ENCODE data around the gene ACOX3.

ACOX3 gene

GRCh38 chr4:8465615-8466611 is 25.4 kb upstream of the ACOX3 start:
- no peak for DNase-seq

DNA sequence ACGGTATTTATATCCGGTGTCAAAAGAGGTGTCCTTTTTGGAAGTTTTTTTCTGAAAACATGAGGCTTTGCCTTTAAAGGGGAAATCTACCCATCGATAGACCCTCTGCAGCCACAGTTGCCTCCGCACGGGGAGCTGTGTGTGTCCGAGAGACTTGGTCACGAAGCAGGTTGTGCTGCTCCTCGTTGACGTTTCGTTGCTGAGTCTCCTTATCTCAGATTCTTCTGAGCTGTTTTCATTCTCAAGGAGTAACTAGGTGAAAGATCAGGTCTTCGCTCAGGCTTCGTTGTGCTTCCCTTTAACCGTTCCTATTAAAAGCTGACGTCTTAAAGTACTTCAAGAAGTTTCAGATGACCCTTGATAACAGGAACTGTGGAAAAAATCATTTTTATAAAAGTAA is 23.9 kb upstream of the ACOX3 start:
- no peak for DNase-seq

DNA sequence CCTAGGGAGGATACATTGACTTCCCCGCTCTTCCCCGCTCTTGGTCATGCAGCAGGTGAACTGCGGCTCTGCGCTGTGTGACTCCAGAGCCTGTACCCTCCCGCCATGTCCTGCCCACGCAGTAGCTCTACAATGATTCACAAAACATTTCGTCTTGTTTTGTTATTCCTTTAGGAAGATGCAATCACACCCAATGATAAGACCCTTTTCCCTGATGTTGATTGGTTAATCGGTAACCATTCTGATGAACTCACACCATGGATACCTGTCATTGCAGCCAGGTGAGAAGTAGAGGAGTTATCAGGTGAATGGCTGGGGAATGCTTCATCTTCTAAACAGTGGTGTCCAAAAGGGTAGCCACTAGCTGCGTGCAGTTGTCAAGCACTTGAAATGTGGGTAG is 23.3 kb upstream of the ACOX3 start:
- no peak for DNase-seq

GRCh38 chr4:8461616-8462015 is 21.1 kb upstream of the ACOX3 start:
- DNase-seq, result no peak

DNA sequence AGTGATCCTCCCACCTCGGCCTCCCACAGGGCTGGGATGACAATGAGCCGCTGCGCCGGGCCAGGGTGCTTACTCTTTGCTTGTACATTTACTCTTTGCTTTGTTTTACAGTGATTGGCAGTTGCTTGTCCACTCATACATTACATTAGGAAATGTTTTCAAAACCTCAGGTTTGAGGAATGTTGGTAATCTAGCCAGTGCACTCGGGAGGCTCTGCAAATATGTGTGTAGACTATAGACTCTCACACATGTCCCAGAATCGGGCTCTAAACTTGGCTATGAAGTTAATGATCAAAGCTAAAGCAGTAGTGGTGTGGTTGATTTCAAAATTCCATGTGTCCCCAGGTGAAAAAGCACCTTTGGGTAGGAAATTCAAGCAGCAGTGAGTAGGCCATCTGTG is 20.6 kb upstream of the ACOX3 start:
- DNase-seq, result no peak

- no peak for DNase-seq
Observed at GRCh38 chr4:8459867-8460445, 19.4 kb upstream of the ACOX3 start.

DNA sequence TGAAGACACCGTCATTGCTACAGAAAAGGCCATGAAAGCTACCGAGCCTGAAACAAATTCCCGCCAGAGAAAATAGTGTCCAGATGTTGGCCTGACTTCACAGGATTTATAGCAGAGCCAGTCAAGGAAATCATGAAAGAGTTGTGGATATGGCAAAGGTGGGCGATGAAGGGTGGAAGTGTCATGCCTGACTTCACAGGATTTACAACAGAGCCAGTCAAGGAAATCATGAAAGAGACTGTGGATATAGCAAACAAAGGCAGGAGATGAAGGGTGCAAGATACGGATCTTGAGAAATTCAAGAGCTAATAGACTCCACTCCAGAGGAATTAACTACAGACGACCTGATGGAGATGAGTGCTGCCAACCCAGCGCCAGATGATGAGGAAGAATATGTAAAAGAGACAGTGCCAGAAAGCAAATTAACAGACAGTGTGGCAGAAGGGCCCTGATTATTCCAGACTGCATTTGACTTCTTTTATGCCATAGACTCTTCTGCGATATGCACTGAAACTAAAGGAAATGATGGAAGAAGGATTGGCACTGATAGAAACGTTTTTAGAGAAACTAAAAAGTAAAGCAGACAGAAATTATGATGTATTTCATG is 17.2 kb upstream of the ACOX3 start:
- DNase-seq, result no peak

DNA sequence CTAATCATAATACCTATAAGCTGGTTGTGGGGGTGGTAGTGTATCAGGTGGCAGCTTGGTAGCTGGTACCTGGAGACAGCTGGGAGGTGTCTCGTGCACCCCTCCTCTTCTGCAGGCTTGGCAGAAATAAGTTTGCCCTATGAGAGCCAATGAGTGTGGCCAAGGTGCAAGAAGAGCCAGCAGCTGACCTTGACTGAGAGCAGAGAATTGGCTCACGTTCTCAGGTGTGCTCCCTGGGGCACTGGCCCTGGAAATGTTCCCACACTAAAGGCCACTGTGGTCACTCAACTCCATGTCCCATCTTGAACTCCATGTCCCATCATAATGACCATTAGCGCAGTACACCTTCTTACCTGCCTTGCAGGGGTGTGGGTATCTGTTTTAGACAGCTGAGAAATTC is 13.4 kb upstream of the ACOX3 start:
- DNase-seq, result no peak

DNA sequence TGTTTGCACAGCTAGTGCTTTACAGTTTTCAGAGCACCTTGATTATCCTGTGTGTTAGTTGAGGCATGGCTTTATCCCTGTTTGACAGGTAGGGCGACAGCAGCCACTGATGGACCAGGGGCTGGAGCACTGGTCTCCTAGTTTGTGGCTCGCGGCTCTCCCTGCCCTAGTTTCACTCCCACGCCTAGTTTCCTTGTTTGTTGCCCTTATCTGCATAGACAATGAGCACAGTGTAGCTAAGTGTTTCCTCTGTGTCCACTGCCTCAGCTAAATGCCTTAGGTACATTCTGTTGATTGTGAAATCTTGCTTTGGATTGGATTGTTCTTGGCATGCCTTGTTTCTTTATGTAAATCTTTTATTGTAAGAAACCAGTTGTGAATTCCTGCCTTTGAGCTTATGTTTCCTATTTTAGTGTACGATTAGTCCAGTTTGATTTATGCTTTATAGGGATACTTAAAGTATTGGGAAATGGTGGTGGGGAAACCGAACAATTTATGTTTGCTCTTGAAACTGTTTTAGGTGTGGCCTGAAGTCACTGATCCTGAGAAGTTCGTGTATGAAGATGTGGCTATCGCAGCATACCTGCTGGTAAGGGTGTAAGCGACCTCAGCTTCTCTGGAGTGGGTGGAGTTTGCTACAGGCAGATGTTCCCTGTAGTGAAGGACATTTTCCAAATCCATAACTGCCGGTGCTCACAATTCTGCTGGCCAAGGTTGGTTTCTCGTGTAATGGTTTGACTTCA is 11.1 kb upstream of the ACOX3 start:
- no peak for DNase-seq

DNA sequence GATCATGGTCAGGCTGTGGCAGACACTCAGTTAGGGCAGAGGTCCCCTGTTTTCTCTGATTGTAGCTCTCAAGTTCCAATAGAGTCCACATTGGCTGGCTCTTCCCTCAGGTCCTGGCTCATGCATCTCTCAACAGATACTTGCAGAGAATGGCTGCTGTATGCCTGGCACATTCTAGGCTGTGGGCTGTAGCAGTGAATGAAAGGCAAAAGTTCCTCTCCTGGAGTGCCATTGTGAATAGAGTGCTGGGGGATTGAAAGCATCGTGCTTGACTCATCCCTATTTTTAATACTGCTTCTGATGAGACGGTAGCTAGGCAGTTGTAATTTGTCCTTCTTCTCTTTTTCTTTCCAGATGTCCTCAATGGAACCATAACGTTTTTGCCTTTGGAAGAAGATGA is 5.6 kb upstream of the ACOX3 start:
- no peak for DNase-seq

DNA sequence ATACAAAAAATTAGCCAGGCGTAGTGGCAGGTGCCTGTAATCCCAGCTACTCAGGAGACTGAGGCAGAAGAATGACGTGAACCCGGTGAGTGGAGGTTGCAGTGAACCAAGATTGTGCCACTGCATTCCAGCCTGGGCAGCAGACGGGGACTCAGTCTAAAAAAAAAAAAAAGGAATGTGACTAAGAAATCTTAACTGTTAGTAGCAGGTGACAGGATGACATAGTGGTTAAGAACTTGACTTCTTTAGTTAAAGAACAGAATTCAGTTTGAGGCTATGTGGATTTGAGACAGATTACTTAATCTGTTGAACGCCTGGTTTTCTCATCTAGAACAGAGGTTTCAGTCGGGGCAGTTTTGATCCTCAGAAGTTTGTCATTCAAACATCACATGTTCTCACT is 3.3 kb upstream of the ACOX3 start:
- DNase-seq, result no peak

- DNase-seq, result no peak
Observed at GRCh38 chr4:8442596-8443358, 2.3 kb upstream of the ACOX3 start.

DNA sequence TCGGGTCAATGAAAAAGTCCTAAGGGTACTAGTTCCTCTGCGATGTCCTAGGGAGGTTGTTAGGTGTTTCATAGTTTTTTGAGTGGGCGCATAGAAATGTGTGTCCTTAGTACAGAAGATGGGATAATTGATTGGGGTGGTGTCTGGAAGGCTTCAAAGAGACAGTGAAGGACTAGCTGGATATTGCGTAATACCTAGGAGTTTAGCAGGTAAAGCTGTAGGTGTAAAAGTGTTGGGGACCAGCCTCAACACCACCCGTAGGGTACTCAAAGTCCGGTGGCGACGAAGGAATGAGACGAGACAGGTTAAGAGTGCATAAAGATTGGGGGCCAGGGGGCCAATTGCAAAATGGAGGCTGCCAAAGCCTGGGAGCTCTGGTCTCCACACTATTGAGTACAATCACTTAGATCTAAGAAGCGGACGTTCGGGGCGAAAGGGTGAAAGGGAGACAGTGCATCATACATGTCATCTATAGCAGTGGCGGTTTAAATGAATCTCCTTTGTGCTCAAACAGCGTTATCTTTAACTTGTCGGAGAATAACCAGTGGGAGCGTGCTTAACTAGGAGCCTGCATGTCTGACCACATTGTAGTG is 1.1 kb upstream of the ACOX3 start:
- DNase-seq, result no peak

GRCh38 chr4:8439914-8440491 is 520 bp downstream of the ACOX3 start:
- DNase-seq, result no peak

GRCh38 chr4:8439168-8439567 is 1.4 kb downstream of the ACOX3 start:
- DNase-seq, result no peak

- DNase-seq, result no peak
Observed at GRCh38 chr4:8438743-8439142, 1.8 kb downstream of the ACOX3 start.

DNA sequence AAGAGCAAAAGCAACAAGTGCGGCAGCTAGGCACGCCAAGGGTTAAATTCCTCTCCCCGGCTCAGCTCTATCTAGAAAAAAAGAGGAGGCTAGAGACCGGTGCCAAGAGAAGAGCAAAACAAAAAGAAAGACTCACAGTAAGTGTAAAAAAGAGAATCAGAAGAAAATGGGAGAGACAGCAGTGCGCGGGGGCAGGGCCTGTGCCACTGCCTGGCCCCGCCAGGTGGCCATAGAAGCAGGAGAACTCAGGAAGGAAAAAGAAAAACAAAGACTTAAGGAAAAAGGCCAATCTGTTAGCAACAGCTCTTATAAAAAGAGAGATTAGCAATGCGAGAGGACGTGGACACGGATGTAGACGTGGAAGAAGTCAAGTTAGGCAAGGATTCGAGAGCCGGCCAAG is 3.2 kb downstream of the ACOX3 start:
- no peak for DNase-seq

DNA sequence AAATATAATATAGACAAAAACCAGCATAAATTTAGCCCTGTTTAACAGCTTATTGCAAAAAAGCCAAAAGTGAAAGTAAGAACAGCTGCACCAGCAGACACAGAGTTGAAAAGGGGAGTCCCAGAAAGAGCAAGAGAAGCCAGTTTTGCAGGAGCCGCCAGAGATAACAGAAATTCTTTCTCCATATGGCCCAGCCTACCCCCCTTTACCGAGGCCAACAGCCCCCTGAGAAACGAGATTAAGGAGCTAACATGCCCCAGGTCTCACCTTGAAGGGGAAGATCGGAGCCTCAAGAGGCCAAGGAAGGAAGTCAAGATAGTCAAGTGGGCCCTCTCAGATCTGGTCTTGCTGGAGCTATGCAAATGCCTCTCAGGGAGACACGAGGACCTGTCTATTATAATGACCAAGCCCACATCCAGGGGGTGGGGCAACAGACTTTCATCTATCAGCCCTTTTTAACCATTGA is 4.8 kb downstream of the ACOX3 start:
- no peak for DNase-seq

GRCh38 chr4:8434251-8435073 is 6.1 kb downstream of the ACOX3 start:
- DNase-seq, result no peak

DNA sequence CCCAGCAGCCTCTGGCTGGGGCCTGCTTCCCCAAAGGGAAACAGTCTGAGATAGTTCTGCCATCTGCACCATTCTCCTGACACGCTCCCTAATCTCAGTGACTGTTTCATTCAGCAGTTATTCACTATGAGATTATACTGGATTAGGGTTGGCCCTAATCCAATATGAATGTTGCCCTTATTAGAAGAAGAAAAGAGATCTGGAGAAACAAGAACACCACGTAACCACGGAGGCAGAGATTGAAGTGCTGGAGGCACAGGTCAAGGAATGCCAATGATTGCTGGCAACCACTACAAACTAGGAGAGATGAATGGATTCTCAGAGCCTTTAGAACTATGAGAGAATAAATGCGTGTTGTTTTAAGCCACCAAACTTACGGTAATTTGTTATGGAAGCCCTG is 7.4 kb downstream of the ACOX3 start:
- no peak for DNase-seq

GRCh38 chr4:8431553-8431952 is 9.0 kb downstream of the ACOX3 start:
- DNase-seq, result no peak
